Right lobe of liver (tissue), 4 donors: ENCODE data around the gene ANO2.

Experiments used
- CTCF ChIP-seq, 4 donors: fragments of 200-600 bp in 3 of 4; fragments of 450-650 bp in 1 of 4; IDR thresholded peaks; one replicate each; pipeline versions ENCODE4 v1.5.1 to v1.8.0; 2016 to 2022; ENCODE audit warnings: antibody characterized with exemption in 4 of 4, mild to moderate bottlenecking in 2 of 4
- POLR2A ChIP-seq: fragments of 450-650 bp; IDR thresholded peaks from one replicate; pipeline ENCODE4 v1.6.1; 2017; ENCODE audit warnings: antibody characterized with exemption, mild to moderate bottlenecking
- donor health status: DM: no; HTN: no; CAD: no.
- donor health status: DM: no; HTN: no; CAD: no.
- donor health status: DM: no; HTN: yes; CAD: no.

GRCh38 chr12:5865397-5865796 lies 79.7 kb downstream of the ANO2 start:
- TF ChIP-seq CTCF (IDR thresholded peaks at IDR 0.05) (no peak), POLR2A (no peak)
